GM20431 (cell line): ENCODE measurements around the gene TMEM52B.

Experiments
- in situ Hi-C: fragments of 300-500 bp; cut with MseI, MboI; formaldehyde crosslinking; loops from one replicate; pipeline ENCODE4 v1.15.0; 2020; ENCODE audit warnings: low sequenced_read_pairs; ENCODE audit not compliant: unreplicated experiment

TMEM52B gene

GRCh38 chr12:10234562-10234961 lies 55.7 kb downstream of the TMEM52B start:
- in situ Hi-C loops, result loop anchor here (10.0 kb wide), 1 partner anchor 330 kb away; no protein-coding TSS in a partner anchor

DNA sequence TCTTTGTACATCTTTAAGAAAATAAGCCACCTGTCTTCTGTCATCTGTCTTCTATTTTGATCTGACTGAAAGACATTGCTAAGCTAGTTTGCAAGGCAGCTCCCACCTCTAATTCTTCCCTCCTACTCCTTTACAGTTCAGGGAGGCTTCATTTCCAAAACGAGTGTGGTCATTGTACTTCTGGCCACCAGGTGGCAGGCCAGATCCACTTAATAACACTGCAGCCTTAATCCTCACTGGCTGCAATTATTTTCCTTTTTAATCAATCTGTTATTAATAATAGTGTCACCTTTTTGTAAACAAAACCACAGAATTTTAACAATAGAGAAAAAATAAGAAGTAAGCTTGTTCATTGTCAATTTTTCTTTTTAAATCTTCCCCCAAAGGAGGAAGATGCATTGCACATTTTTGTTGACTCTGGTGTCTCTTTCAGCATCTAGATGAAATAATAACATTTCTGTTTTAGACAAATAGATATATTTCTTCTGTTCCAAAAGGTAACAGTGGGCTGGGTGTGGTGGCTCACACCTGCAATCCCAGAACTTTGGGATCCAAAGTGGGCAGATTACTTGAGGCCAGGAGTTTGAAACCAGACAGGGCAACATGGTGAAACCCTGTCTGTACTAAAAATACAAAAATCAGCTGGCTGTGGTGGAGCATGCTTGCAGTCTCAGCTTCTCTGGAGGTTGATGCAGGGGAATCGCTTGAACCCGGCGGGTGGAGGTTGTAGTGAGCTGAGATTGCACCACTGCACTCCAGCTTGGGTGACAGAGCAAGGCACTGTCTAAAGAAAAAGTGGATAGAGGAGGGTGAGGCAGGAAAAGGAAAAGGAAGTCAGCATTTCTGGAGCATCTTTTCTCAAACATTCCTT lies 57.2 kb downstream of the TMEM52B start:
- in situ Hi-C loops, result loop anchor here (10.0 kb wide), 1 partner anchor 329 kb away; no protein-coding TSS in a partner anchor

- in situ Hi-C loops, result loop anchor here (10.0 kb wide), 1 partner anchor 328 kb away; no protein-coding TSS in a partner anchor
These were observed 57.9 kb downstream of the TMEM52B start for GRCh38 chr12:10236720-10237119.

DNA sequence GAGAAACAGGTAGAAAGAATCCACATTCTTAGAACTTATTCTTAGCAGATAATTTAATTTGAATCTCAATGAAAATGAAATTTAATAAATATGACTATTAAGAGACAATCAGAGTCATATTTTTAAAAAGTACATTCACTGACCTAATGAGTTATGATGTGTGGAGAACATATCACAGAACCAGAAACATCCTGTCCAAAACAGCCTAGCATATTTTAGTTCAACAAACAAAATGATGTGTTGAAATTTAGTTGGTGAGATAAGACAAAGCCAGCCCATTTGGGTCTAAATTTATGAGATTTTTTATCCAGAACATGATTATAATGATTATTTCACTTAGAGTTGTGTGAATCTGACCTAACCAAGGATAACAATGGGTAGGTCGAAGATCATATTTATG lies 59.7 kb downstream of the TMEM52B start:
- in situ Hi-C loops, result loop anchor here (10.0 kb wide), 1 partner anchor 326 kb away; no protein-coding TSS in a partner anchor

DNA sequence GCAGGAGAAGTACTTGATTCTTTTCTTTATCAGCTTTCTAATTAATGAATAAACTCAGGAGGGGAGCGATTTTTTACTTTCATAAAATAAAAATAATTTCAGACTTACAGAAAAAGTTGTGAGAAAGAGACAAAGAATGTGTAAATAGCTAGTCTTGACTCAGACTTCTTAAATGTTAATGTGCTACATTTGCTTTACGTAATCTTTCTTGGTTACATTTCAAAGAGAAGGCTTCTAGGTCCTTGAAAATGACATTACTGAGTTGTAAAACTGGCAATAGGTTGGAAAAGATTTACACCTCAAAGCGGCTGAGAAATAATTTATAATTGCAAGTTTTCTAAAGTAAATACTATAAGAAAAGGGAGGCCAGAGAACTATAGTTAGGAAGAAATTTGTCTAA lies 62.5 kb downstream of the TMEM52B start:
- in situ Hi-C loops, result no loop called here
